Activated CD4-positive, alpha-beta T cell treated with anti-CD3 and anti-CD28 coated beads, Interleukin-2, amount 50 U/mL, for 24 hours (primary cell): ENCODE results near the gene QPCT.

Experiments
- DNase-seq, 2 donors: peaks; one replicate each; pipeline ENCODE4 v3.0.0-alpha.2; 2020; ENCODE audit warnings: low read depth in 1 of 2, low spot score in 1 of 2

Gene QPCT

DNA sequence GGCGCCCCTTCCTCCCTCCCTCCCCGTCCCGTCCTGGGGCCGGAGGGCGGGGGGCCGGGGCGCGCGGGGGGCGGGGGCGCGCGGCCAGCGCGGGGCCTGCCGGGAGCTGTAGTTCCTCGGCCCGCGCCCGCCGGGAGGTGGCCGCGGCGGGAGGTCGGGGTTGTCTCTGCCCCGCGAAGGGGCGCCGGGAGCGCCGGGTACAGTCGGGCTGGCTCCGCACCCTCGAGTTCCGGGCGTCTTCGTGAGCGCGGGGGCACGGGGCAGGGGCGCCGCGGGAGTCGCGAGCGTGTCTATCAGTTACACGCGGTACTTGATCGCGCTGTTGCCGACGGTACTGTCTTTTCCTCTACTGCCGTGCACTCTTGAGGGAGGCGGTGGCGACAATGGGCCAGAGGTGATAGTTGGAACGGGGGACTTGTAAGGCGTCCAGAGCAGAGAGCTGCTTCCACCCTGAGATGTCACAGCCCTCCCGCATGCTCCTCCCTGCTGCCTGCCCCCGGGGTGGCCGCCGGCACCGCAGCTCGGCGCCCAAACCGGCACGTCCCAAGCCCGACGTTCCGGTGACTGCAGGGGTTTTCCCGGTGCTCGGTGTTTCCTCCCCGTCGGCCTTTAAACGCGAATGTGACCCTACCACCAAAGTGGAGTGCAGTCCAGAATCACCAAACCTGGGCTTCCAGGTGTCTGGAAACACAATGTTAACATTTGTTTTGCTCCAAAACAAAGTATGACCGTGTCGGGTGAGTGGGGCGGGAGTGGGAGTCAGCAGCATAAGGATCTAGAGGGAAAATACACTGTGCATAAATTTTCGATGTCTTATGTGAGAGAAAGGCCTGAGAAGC is 19.4 kb upstream of the QPCT start, which contains the start of gene PRKD3:
TSS of gene PRKD3 (minus strand) at position 48 of the 839 bp plus-strand sequence. CDS start 8,309 bp downstream, outside the sequence.
- DNase-seq: peak; percentile 41 to 52

DNA sequence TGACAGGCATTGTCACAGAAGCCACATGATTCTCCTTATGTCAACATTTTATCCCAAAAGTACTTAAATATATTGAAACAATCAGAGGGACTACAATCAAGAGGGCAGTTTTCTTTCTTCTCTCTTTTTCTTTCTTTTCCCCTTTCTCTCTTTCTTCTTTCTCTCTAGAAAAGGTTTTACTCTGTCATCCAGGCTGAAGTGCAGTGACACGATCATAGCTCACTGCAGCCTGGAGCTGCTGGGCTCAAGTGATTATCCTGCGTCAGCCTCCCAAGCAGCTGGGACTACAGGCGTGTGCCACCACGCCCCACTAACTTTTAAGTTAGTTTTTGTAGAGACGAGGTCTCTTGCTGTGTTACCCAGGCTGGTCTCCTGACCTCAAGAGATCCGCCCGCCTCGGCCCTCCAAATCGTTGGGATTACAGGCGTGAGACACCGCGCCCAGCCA is 18.8 kb upstream of the QPCT start:
- no peak for DNase-seq

DNA sequence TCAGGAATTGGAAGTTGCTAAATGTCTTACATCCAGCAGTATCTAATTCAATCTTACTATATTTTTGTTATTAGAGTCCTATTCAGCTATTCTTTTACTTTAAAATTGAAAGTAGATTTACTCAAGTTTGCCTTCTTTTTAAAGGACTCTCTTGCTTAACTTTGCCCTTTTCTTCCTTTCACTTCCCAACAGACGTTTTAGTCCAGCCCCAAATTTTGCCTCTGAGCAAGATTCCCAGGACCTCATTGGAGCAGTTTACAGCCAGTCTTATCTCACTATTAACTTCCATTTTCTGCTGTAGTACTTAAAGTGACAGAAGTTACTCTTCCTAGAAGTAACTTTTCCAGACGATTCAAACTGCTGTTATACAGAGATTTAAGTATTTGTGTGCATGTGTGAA is 18.1 kb upstream of the QPCT start:
- no peak for DNase-seq

DNA sequence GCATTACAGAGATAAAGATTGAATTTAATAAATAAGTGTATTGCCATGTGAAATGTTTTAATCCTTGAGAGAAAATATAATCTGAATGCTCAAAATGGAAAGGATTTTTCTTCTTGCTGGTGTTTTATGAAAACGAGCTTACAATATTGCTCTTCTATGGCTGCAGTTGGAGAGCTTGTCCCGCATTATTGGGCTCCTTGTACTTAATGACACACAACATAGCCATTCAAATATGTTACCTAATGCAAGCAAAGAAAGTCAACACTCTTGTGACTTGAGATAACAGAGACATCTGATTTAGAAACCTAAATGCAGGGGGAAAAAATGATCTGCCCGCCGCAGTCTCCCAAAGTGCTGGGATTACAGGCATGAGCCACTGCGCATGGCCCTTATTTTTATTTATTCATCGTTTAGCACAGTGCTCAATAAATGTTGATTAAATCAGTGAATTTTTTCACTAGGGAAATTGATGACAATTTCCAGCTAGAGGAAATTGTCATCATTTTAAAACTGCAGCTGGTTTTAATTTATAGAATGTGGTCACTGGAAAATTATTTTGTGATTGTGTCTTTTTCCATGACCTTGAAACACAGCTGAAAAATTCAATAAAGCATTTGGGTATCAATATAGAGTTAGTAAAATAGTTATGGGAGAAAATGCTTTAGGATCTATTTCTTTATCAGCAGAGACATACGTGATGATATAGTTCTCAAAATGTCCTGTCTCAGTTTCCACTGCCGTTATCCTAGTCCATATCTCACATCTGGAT is 17.4 kb upstream of the QPCT start:
- no peak for DNase-seq

DNA sequence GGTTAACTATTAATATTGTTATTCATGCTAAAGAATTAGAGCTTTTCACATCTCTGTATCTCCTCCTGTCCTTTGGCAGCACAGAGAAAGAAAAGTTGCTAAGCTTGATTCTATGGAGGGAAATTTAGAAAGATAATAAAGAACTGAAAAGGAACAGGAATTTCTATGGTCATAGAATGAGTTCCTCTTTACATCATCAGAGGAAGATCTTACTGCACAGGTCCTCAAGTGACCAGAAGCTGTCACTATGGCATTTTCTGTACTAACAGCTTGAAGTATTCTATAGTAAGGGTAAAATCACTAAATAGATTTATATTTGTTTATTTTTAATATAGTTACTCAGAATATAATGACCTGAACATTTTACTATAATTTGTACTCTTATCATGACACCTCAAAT is 13.7 kb upstream of the QPCT start:
- DNase-seq: no peak

DNA sequence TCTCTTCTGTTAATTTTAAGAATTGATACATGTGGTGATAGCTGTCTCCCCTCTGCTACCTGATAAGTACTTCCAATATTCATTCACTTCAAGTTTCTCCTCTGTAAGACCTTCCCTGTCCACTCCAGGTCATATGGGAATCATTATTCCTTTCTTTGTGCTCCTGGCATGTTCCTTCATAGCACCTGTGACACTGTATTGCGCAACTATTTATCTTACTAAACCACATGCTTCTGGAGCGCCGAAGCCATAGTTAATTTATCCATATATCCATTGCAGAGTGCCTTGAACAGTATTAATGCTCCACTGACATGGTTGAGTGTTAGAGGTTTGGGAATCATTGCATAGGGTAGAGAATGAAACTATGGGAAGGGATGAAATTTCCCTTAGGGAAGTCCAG is 11.9 kb upstream of the QPCT start:
- DNase-seq: no peak

DNA sequence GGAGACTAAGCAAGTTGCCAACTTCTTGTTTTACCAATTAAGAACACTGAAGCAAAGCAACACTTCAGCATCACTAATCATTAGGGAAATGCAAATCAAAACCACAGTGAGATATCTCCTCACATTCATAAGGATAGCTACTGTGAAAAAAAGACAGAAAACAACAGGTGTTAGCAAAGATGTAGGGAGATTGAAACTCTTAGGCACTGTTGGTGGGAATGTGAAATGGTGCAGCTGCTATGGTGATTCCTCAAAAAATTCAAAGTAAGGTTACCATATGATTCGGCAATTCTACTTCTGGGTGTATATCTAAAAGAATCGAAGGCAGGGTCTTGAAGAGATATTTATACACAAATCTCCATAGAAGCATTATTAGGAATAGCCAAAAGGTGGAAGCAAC is 11.2 kb upstream of the QPCT start:
- no peak for DNase-seq

DNA sequence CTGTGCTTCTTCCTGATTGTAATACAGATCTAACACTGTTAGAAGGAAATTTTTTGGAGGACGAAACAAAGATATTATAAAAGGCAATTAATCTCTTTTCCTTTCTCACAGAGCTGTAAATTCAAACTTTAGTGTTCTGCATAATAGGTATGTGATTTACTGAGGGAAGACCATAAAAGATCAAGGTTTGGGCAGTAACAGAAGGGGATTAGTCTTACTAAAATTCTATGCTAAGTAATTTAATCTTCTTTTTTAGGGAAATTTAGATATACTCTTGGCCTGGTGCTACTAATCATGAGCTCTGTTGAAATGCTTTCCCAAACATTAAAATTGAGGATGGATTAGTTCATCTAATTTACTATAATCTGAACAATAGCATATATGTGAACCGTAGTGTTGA is 8.8 kb upstream of the QPCT start:
- no peak for DNase-seq

DNA sequence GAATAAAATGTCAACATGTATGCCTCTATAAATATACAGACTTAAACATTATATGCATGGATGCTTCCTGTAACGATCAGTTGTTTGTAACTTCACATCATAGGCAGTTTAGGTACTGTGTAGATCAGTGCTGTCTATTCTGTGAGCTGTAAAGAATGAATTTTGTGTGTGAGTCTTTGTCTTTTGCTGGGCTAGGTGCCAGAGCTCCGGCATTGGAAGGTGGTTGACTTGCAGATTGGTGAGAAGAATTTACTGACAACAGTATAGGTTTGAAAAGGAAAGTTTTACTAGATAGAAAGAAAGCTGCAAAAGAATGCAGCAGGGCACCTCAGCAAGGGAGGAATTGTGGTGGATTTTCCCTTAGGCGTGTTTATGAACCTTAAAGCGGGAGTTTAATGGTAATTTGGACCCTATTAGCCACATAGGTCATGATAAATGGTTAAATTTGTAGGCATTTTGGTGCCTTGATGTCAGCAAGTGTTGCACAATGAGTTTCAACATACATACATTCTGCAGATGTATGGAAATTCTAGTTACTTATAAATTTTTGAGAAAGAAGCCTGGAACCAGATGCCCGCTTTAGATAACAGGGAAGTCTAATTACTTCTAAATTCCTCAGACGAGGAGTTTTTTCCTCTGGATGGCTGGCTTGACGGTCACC is 6.7 kb upstream of the QPCT start:
- DNase-seq: no peak

DNA sequence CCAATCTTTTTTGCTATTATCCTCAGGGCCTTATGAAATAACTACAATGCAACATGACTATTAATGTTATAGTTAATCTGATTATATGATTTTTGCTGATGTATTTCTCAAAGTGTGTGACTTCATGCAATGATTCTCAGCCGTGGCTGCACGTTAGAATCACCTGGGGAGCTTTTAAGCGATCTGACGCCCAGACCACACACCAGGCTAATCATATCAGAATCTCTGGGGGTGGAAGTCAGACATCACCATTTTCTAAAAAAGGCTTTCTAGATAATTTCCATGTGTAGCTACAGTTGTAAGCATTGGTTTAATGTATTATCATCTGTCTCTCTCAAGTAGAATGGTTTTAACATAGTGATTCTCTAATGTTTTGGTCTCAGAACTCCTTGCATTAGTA is 5.5 kb upstream of the QPCT start:
- DNase-seq: no peak

DNA sequence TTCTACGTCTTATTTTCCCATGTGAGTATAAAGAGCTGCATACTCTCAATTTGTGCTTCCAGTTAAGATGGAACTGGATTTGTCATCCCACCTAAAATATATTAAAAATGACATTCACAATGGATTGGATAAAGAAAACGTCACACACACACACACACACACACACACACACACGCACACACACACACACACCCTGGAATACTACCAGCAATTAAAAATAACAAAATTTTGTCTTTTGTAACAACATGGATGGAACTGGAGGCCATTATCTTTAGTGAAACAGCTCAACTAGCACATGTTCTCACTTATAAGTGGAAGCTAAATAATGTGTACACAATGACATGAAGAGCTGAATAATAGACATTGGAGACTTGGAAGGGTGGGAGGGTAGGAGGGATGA is 3.8 kb upstream of the QPCT start:
- no peak for DNase-seq

DNA sequence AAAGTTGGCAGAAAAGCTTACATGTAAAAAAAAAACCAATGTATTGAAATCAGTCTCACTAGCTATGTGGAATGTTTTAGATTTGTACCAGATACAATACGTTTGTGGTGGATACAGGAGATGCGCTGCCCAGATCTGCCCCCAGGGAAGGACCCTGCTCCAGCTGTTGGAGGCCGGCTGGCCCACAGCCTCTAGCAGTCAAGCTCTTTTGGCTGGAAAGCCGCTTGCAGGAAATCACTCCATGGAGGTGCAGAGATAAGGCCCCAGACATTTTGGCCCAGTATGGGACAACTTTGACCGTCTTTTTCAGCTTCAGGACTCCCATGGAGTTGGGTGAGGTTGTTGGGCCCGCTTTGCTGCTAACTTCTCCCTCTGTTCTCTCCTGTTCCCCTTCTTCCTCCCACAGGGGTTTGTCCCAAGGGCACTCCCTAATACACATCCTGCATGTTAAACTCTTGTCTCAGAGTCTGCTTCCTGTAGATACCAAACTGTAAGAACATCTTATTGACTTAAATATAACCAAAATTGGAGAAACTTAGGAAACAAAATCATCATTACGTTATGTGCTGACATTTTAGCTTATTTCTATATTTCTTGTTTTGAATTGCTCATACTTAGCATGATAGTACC is 1.7 kb upstream of the QPCT start:
- DNase-seq: no peak

DNA sequence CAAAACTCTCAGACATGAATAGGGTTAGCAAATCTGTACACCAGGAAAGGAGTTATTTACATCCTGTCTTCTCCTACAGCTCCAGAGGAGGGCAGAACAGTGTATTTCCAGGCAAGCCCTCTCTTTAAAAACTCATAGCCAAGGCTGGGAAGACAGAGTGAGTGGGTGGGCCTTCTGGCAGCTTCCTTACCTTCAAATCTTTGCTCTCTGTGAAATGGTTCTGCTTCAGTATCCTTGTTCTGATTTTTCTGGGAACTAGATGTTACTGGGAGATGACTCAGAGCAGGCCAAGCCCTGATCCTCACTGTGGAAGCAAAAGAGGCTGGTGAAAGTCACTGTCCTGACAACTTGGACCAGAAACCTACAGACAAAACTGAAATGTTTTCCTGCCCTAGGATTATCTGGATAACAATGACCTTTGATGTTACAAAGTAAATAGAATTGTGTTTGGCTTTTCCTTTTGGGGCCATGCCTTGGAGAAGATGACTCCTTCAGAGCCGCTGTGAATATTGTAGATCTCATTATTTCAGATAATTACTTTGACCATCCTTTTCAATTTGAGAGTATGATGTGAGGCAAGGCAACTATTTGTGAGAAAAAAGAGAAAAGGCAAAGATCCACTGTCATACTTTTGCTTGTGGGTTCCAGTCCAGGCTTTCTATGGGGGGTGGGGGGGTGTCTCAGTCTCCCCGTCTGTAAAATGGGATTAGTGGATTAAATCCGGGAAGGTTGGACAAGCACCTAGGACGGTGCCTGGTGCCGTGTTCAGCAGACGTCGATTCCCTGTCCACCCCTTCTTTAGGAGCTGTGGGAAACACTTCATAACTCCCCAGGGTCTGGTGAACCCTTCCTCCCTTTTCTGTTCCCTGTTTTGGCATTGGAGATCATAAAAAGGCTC is 644 bp upstream of the QPCT start:
- DNase-seq: no peak

DNA sequence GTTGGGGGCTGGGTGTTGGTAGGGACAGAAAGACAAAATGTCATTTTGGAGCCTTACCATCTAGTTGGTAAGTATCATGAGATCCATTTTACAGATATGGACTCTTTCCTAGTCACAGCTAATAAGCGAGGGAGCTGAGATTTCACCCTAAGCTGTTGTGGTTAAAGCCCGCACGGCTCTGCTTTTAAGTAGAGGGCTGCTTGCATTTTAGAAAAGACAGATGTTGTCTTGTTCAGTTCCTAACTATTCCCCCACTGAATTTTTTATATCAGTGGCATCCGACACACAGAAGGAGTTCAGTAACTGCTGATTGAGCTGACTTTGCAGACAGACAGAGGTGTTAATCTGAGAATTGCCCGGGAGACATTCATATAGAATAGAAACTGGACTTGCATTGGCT is 3.7 kb downstream of the QPCT start:
- no peak for DNase-seq

DNA sequence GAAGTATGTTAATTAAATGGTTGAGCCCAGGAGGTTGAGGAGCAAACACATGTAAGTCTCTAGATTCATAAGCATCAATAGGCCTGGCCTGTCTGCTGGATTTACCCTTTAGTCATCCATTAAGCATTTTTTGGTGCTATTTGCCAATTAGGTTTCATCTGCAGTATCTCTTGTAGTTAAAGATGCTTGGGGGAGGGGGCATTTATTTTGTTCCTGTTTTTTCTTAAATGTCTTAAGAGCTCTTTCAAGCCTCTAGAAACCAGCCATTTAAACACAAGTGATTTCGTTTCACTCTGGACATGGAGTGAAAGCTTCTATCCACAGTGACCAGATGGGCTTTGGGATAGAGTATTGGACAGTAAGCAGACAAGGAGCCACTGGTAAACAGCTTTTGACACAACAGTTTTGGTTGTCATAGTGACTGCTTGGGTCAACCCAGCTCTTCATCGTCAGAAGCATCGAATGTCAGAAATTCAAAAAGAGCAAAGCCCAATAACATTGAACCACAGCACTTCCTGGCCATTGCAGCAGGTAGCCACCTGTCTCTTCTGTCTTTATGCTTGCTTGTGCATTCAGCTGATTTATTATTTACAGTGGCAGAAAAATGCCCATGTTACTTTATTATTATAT is 4.9 kb downstream of the QPCT start:
- DNase-seq: no peak

DNA sequence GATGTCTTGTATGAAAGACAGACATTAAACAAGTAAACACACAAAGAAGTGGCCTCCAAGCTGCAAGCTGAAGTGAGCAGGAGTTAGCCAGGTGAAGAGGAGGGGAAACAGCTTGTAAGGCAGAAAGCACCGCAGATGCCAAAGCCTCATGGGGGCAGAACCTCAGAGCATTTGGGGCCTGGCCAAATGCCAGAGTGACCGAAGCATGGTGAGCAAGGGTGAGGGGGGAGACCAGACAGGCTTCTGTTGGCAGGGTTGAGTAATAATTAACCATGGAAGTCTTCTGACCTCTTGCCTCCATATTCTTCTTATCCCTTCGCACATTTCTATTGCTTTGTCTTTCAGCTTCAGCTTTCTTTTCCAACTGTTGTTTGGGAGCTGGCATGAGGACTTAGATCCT is 5.6 kb downstream of the QPCT start:
- DNase-seq: no peak

DNA sequence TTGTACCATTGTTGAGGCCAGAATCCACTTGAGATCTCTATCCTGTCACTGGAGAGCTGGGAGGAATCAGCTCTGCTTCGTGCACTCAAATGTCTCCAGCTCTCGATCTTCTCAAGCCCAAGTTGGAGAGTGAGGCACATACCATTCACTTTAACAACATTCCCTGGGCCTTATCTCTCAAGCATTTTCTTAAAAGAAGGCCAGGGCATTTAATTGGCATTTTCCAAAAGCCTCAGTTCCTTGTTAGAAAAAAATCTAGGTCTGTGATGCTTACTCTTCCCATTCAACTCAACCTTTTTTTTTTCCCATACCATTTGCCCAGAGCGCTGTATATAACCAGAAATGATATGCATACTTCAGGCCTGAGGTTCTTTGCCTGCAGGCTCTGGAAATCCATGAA is 10.1 kb downstream of the QPCT start:
- no peak for DNase-seq

DNA sequence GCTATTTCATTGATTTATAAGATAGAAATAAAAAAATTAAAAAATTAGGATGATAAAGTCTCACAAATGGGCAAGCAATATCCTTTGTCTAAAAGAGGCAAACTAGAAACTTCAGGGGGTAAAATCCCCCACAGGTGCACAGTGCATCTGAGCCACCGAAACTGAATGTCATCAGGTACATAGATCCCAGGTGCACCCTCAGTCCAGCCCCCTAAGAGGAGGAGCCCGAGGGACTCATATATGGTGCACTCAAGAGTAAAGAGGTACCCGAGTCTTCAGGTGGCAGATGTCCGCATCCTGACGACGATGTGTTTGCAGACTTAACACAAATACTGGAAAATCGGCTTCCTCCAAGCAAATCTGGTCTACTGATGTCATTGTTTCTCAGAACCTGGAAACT is 11.3 kb downstream of the QPCT start:
- DNase-seq: no peak

DNA sequence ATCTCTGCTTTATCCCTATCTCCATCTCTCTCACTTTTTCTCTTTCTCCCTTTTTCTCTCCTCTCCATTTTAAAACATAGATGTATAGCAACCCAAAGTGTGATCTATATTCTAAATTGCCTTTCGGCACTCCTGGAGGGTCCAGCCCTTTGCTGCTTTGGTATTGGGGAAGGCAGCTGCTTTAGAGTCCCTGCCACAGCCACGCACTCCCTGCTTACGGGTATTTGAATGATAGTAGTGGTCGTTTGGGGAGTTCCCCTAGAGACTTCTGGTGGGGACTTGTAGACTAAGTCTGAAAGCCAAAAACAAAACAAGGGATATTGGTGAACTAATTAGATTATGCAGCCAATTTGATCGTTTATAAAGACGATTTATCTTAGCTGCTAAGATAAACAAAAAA is 11.9 kb downstream of the QPCT start:
- DNase-seq: no peak

DNA sequence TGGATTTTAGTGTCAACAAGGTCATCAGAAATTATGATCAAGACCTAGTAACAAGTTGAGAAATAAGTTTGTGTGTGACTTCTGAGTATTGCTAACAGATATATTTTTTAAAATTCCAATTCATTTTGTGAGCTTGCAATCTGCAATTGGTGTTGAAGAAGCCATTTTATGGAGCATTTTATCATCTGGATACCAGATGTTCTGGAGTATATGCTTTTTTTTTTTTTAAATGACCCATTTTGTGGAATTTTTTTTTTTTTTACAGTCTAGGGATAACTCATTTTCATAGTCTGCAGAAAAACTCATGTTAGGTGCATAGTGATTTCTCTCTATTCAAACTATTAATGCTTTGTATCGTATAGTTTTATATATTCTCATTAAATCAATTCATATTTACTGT is 12.6 kb downstream of the QPCT start:
- DNase-seq: no peak
